PFSK-1 (cell line): ENCODE measurements around the gene MAN2A2.

Source experiments
- FOXP2 ChIP-seq: optimal IDR thresholded peaks from 2 replicates; pipeline ENCODE3; 2011; ENCODE audit warnings: borderline replicate concordance, control low read depth, inconsistent platforms; ENCODE audit not compliant: insufficient read depth; ENCODE audit errors: extremely low read length, extremely low read depth
- POLR2AphosphoS5 ChIP-seq: IDR thresholded peaks from 2 replicates; pipeline ENCODE4 v1.6.1; 2012; ENCODE audit warnings: low read depth, mild to moderate bottlenecking, control low read depth, low read length, moderate library complexity
- REST ChIP-seq, 2 experiments: IDR thresholded peaks; 2 replicates each; pipeline versions ENCODE4 v1.6.1 to v1.8.0; 2011 to 2012; ENCODE audit warnings: low read depth in 2 of 2, low read length in 2 of 2, control low read depth in 1 of 2, inconsistent platforms in 1 of 2, mild to moderate bottlenecking in 1 of 2, moderate library complexity in 1 of 2; ENCODE audit not compliant: insufficient read depth in 1 of 2
- SIN3A ChIP-seq: IDR thresholded peaks from 2 replicates; pipeline ENCODE4 v1.6.1; 2012; ENCODE audit warnings: mild to moderate bottlenecking, low read length, moderate library complexity, borderline replicate concordance; ENCODE audit not compliant: insufficient read depth
- TAF1 ChIP-seq: IDR thresholded peaks from 2 replicates; pipeline ENCODE4 v1.6.1; 2012; ENCODE audit warnings: low read length, control low read depth, borderline replicate concordance; ENCODE audit not compliant: insufficient read depth

- TF ChIP-seq TAF1 = no peak
- TF ChIP-seq REST (IDR thresholded peaks at IDR 0.05; ENCODE audit: insufficient read depth in 1 of 2, low read depth in 2 of 2, low read length in 2 of 2) = no peak
- no peak for TF ChIP-seq POLR2AphosphoS5
- TF ChIP-seq SIN3A = no peak
- TF ChIP-seq FOXP2 = no peak
These were observed 44.0 kb downstream of the MAN2A2 start for GRCh38 chr15:90946941-90947576.
